Measurements from ENCODE around the gene UBALD1.

Gene UBALD1

DNA sequence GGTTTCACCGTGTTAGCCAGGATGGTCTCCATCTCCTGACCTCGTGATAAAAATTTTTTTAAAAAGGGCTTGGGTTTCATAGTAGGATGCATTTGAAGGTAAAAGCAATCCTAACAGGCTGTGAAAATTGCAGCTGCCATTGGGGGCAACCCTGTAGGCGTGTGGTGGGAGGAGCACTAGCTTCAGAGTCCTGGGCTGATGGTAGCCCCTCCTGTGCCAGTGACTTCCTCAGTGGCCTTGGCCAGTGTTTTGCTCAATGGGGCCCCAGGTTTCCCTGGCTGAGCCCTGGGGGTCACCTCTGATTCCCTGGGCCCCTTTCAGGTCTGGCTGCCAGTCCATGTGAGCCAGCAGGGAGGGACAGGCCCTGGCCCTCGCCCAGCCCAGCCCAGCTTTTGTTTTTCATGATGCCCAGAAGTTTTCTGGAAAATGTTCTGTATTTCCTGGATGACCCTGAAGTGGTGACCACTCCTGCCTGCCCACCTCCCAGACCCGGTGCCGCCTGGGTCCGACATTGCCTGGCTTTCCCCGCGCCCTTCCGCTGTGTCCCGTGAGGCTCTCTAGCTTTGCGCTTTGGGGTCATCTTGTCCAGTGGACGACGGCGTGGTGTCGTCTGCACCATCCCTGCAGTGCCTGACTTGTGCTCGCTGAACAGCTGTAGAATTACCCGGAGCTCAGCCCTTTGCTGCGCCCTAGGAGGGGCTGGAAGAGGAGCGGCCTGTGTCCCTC, 19.4 kb upstream of the UBALD1 start:
- Histone ChIP-seq H3K36me3 (ENCODE audit: insufficient read depth, low read length) (no peaks in the 10 kb centered on the region; the same call in 1 of the 2 replicates), H3K9me3 (ENCODE audit: control insufficient read depth, insufficient read depth, low read length) (no peaks in the 10 kb centered on the region), H3K9ac (ENCODE audit: low read depth, low read length) (no peak overlapping the region), H3K4me1 (ENCODE audit: insufficient read depth, low read length) (no peaks in the 10 kb centered on the region)

DNA sequence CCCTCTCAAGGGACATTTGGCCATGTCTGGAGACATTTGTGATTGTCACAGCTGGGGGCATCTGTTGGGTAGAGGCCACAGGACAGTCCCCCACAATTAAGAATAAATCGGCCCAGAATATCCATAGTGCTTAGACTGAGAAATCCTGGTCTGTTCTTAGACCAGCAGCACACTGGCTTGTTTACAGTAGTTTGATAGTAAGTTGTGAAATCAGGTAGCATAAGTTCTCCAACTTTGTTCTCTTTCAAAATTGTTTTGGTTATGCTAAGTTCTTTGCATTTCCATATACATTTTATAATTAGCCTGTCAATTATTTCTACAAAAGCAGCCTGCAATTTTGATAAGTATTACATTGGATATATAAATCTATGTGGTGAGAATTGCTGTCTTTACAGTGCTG, 16.8 kb upstream of the UBALD1 start:
- Histone ChIP-seq H3K4me1 (ENCODE audit: insufficient read depth, low read length) (0 out of 2 replicates have a peak, but pooled peaks cover 2% of the 10 kb centered on the region), H3K9me3 (ENCODE audit: control insufficient read depth, insufficient read depth, low read length) (no peaks in the 10 kb centered on the region), H3K36me3 (ENCODE audit: insufficient read depth, low read length) (no peaks in the 10 kb centered on the region; the same call in none of the 2 replicates), H3K9ac (ENCODE audit: low read depth, low read length) (no peak overlapping the region)

GRCh38 chr16:4628283-4628682, 13.6 kb upstream of the UBALD1 start:
- no peaks in the 10 kb centered on the region for H3K9me3 ChIP-seq (ENCODE audit: control insufficient read depth, insufficient read depth, low read length)
- H3K36me3 ChIP-seq (ENCODE audit: insufficient read depth, low read length): no peaks in the 10 kb centered on the region; the same call in 1 of the 2 replicates
- no peak overlapping the region for H3K9ac ChIP-seq (ENCODE audit: low read depth, low read length)
- H3K4me1 ChIP-seq (ENCODE audit: insufficient read depth, low read length): 0 out of 2 replicates have a peak, but pooled peaks cover 8% of the 10 kb centered on the region

GRCh38 chr16:4626396-4626795, 11.7 kb upstream of the UBALD1 start:
- Histone ChIP-seq H3K9me3 (ENCODE audit: control insufficient read depth, insufficient read depth, low read length) (no peaks in the 10 kb centered on the region), H3K9ac (ENCODE audit: low read depth, low read length) (peak overlapping the region; percentile 80; the same call in 1 of the 2 replicates), H3K36me3 (ENCODE audit: insufficient read depth, low read length) (no peaks in the 10 kb centered on the region; the same call in 1 of the 2 replicates), H3K4me1 (ENCODE audit: insufficient read depth, low read length) (0 out of 2 replicates have a peak, but pooled peaks cover 8% of the 10 kb centered on the region)

DNA sequence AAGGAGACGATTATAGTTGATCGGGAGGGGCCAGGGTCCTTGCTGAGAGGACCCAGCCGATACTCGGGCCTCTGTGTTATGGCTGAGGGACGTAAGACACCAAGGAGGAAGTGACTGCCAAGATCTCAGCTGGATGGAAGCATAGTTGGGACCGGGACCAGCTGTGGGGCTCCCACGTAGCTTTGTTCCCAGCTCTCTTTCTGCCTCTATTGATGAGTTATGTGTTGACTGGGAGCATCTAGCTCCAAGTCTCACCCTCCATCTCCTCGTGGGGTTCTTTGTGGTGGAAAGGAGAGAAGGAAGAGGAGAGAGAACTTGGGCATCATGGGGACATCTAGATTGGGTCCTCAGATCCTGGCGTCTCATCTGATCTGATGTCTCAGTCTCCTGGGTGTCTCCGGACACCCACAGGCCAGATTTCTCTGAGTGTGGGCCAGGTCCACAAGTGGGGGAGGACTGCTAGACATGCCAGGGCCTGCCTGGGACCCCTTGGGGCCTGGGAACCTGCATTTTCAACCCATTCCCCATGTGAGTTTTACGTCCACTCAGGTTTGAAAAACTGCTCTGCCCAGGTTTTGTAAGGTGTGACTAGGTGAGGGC, 11.0 kb upstream of the UBALD1 start:
- Histone ChIP-seq H3K4me1 (ENCODE audit: insufficient read depth, low read length) (0 out of 2 replicates have a peak, but pooled peaks cover 8% of the 10 kb centered on the region), H3K9me3 (ENCODE audit: control insufficient read depth, insufficient read depth, low read length) (no peaks in the 10 kb centered on the region), H3K36me3 (ENCODE audit: insufficient read depth, low read length) (no peaks in the 10 kb centered on the region; the same call in 1 of the 2 replicates), H3K9ac (ENCODE audit: low read depth, low read length) (peak overlapping the region; percentile 80)

DNA sequence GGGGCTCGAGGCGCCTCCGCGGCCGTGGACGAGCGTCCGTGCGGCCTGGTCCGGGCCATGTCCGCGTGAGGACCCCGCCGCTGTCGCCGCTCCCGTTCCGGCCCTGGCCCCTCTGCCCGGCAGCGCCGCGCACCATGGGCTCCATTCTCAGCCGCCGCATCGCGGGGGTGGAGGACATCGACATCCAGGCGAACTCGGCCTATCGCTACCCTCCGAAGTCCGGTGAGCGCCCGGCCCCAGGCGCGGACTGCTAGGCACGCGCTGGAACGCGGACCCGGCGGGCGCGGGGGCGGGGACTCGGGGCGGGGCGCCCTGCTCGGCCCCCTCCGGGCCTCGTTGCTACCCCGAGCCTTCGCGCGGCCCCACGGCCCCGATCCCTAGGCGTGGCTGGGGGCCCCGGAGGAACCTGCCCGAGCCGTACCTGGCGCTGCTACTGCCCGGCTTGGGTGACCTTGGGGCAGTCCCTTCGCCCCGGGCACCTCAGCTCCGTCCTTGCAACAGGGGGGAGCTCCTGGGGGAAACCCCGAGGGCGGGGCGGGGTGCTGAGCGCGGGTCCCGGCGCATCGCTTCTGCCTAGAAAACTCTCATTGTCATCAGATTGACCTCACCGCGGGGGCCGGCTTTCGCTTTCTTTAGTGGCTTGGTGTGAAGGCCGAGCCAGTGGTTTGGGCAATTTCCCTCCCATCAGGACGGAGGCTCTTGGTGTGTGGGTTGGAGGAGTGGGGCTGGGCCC, 10.3 kb upstream of the UBALD1 start:
- Histone ChIP-seq H3K9ac (ENCODE audit: low read depth, low read length) (peak overlapping the region; percentile 80), H3K36me3 (ENCODE audit: insufficient read depth, low read length) (no peaks in the 10 kb centered on the region; the same call in 1 of the 2 replicates), H3K9me3 (ENCODE audit: control insufficient read depth, insufficient read depth, low read length) (no peaks in the 10 kb centered on the region), H3K4me1 (ENCODE audit: insufficient read depth, low read length) (0 out of 2 replicates have a peak, but pooled peaks cover 8% of the 10 kb centered on the region)

GRCh38 chr16:4624015-4624826, 9.5 kb upstream of the UBALD1 start, which contains the start of gene MGRN1:
Gene MGRN1, plus strand, starts transcription at chr16:4624826. Its CDS starts 135 bp downstream, at chr16:4624961.
- peak within 1 kb of the TSS; percentile 80 for H3K9ac ChIP-seq (ENCODE audit: low read depth, low read length)
- no peaks in the 10 kb centered on the region for H3K9me3 ChIP-seq (ENCODE audit: control insufficient read depth, insufficient read depth, low read length)
- H3K4me1 ChIP-seq (ENCODE audit: insufficient read depth, low read length): 0 out of 2 replicates have a peak, but pooled peaks cover 8% of the 10 kb centered on the region
- H3K36me3 ChIP-seq (ENCODE audit: insufficient read depth, low read length): no peaks in the 10 kb centered on the region; the same call in 1 of the 2 replicates

DNA sequence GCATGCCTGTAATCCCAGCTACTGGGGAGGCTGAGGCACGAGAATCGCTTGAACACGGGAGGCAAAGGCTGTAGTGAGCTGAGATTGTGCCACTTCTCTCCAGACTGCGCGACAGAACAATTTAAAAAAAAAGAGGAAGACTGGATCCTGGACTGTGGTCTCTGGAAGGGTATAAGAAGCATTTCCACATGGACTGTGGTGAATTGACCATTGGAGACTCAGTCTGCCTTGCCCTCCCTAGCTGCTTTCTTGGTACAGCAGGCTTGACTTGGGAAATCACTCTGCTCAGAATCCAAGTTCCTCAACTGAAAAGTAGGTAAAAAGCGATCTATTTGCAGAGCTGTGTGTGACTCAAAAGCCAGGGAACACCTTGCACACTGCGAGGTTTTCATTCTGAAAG, 8.9 kb upstream of the UBALD1 start:
- no peak overlapping the region for H3K9ac ChIP-seq (ENCODE audit: low read depth, low read length)
- H3K36me3 ChIP-seq (ENCODE audit: insufficient read depth, low read length): no peaks in the 10 kb centered on the region; the same call in 1 of the 2 replicates
- peaks cover 14% of the 10 kb centered on the region for H3K4me1 ChIP-seq (ENCODE audit: insufficient read depth, low read length)
- H3K9me3 ChIP-seq (ENCODE audit: control insufficient read depth, insufficient read depth, low read length): no peaks in the 10 kb centered on the region

DNA sequence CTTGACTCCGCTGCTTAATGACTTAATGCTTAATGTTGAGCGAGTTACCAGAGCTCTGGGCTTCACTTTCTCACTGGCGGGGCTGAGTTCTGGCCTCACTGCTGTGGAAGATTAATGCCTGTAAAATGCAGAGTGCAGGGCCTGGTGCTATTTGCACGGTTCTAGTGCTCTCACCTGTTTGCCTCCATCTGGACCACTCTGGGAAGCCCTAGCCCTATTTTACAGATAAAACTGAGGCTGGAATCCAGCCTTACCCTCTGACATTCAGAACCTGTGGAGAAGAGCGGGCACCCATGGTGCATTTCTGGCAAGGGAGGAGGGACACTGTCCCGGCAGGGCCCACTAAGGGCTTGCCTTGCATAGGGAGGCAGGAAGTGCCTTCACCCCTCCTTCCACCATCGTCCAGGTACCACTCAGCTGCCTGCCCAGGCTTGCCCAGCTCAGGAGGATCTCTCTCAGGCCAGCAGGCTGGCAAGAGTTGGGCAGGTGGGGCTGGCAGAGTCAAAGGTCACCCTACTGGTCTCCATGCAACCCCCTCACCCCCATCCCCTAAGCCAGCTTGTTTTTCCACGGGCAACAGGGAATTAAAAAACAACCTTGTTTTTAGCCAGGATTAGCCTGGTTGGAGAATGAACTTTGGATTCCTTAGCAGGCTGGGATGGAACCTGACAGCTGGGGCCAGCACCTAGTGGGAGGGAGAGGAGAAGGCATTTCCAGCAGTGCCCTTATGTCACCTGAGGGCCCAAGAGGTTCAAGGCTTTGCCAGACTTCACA, 4.1 kb upstream of the UBALD1 start:
- H3K4me1 ChIP-seq (ENCODE audit: insufficient read depth, low read length): peaks cover 16% of the 10 kb centered on the region
- no peaks in the 10 kb centered on the region for H3K9me3 ChIP-seq (ENCODE audit: control insufficient read depth, insufficient read depth, low read length)
- no peak overlapping the region for H3K9ac ChIP-seq (ENCODE audit: low read depth, low read length)

DNA sequence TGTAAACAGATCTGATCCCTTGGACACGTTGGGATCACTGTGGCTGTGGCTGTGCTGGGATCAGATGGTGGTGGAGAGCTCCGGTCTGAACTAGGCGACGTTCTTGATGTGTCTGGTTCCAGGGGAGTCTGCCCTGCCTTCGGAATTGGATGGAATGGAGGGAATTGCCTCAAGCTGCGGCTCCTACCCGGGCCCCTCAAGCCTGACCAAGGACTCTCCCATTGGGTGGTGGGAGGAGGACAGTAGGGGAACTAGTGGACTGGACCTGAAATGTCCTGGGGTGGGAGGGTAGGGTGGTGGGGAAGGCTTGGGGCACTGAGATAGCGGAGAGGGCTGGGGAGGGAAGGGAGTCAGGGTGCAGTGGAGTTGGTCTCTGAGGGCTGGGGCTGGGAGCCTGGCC, 3.2 kb upstream of the UBALD1 start:
- H3K36me3 ChIP-seq (ENCODE audit: insufficient read depth, low read length): no peaks in the 10 kb centered on the region
- H3K9me3 ChIP-seq (ENCODE audit: control insufficient read depth, insufficient read depth, low read length): no peaks in the 10 kb centered on the region
- peaks cover 16% of the 10 kb centered on the region for H3K4me1 ChIP-seq (ENCODE audit: insufficient read depth, low read length)
- no peak overlapping the region for H3K9ac ChIP-seq (ENCODE audit: low read depth, low read length)

More for the DNA sequence above, 4.1 kb upstream of the UBALD1 start:
- no peaks in the 10 kb centered on the region for H3K36me3 ChIP-seq (ENCODE audit: insufficient read depth, low read length)

DNA sequence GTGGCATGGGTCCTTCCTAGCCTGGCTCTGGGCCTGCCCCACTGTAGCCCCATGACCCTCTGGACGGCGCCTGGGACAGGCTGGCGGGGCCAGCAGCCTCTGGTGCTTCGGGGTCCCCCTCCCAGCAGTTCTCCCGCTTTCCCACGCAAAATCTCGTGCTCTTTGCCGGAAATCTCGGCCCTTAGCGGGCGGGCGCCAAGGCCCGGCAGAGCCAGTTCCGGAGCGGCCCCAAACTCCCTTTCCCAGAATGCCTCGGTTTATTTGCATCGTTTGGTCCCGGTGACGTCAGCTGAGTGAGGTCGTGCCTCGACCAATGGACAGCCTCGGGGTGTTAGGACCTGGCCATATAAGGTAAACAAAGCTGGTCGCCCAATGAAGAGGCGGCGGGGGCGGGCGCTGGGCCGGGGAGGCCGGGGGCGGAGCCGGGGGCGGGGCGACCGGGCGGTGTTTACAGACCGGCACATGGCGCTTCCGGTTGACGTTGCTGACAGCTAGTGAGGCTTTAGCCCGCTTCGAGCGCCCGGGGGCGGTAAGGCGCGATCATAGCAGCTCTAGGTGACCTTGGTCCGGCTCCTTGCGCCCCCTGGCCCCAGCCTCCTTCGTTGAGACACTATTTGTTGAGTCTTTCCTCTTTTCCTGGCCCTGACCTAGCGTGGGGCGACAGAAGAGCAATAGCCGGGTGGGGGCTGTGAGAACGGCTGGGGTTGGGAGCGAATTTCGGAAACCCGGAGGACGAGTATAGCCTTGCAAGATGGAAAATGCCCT, 1.5 kb upstream of the UBALD1 start:
- no peaks in the 10 kb centered on the region for H3K9me3 ChIP-seq (ENCODE audit: control insufficient read depth, insufficient read depth, low read length)
- H3K36me3 ChIP-seq (ENCODE audit: insufficient read depth, low read length): no peaks in the 10 kb centered on the region
- H3K9ac ChIP-seq (ENCODE audit: low read depth, low read length): peak overlapping the region; percentile 85
- H3K4me1 ChIP-seq (ENCODE audit: insufficient read depth, low read length): peaks cover 23% of the 10 kb centered on the region

DNA sequence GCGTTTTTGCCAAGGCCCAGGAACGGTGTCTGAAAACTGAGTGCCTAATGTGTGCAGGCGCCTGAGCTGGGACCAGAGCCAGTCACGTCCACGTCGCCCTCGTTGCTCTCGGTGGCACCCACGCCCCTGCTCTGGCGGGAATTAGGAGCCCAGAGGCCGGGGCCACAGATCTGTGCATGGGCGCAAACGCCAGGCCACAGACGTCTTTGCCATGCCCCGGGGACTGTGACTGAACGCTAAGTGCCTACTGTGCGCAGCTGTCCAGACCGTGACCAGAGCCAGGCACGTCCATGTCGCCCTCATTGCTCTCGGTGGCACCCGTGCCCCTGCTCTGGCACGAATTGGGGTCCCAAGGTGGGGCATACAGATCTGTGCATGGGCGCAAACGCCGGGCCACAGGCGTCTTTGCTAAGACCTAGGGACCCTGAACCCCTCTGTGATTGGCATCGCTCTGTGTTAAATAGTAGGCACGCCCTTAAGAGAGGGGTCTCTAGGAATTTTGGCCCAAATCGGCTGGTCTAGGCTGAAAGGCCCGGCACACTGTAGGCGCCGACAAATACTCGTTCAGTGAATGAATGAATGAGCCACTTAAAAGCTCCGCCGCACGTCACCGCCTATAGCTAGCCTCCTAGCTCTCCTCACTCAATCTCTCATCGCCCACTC, 827 bp upstream of the UBALD1 start:
- Histone ChIP-seq H3K9ac (ENCODE audit: low read depth, low read length) (peak overlapping the region; percentile 74), H3K4me1 (ENCODE audit: insufficient read depth, low read length) (peaks cover 23% of the 10 kb centered on the region), H3K9me3 (ENCODE audit: control insufficient read depth, insufficient read depth, low read length) (no peaks in the 10 kb centered on the region), H3K36me3 (ENCODE audit: insufficient read depth, low read length) (no peaks in the 10 kb centered on the region)

Data from ES-I3 (cell line).